Measurements from ENCODE around the gene FXYD2. TPM values are rescaled to one million over a fixed set of nuclear protein-coding genes. Genes with fewer than 3 reads are reported as not detected.

The FXYD2 gene
- total and polyA plus RNA-seq, 10 of the 15 experiments (the other 5 are each of a cell fraction or from before 2014, with no cell fraction given): 1.2 to 4.5 (median 2.4) TPM

- no TSS peak for BruUV-seq (replicated peaks)
- Histone ChIP-seq H2AFZ (ENCODE audit: control insufficient read depth, low read depth, low read length) (no peak overlapping the region), H3K27ac (ENCODE audit: control insufficient read depth, insufficient read depth) (no peak overlapping the region), H3K36me3 (ENCODE audit: control insufficient read depth in 2 of 2, insufficient read depth in 2 of 2, low read length in 1 of 2) (no peaks in the 10 kb centered on the region), H3K4me1 (ENCODE audit: control insufficient read depth, insufficient read depth, low read length) (peaks cover 11% of the 10 kb centered on the region), H3K4me2 (ENCODE audit: control insufficient read depth, insufficient read depth) (no peak overlapping the region), H3K27me3 (replicated peaks in 1 of 2; ENCODE audit: control insufficient read depth in 2 of 2, insufficient read depth in 2 of 2, low read length in 1 of 2) (no peaks in the 10 kb centered on the region), H4K20me1 (ENCODE audit: control insufficient read depth, insufficient read depth) (no peaks in the 10 kb centered on the region), H3K79me2 (ENCODE audit: control insufficient read depth, insufficient read depth, low read length) (no peaks in the 10 kb centered on the region), H3K4me3 (no peak overlapping the region), H3K9ac (ENCODE audit: control insufficient read depth, insufficient read depth, low read length) (no peak overlapping the region), H3K9me3 (replicated peaks; ENCODE audit: control insufficient read depth, insufficient read depth, low read length) (no peaks in the 10 kb centered on the region)
- RAD21 ChIA-PET (ENCODE audit: unreplicated experiment): interaction anchor here (0.6 to 22.6 kb wide), 4 partner anchors 13 to 223 kb away, joined by 3 to 393 read pairs (median 26); no protein-coding TSS in a partner anchor
- TF ChIP-seq E4F1 (IDR thresholded peaks at IDR 0.05; ENCODE audit: borderline replicate concordance, partially characterized antibody) (no peak), ZBTB4 (CRISPR knock-in tag; IDR thresholded peaks at IDR 0.05) (no peak), MLLT1 (IDR thresholded peaks at IDR 0.05) (0 out of 2 replicates have a peak, but pooled peaks have one; percentile 29)
- no peak for FAIRE-seq
- CTCF ChIA-PET: interaction anchor here (0.7 to 6.1 kb wide), 4 partner anchors 12 to 116 kb away, joined by 3 to 48 read pairs (median 12); no protein-coding TSS in a partner anchor
- SMC1A ChIA-PET (ENCODE audit: uncharacterized antibody, unreplicated experiment): interaction anchor here (0.6 to 9.6 kb wide), 3 partner anchors 12 to 223 kb away, joined by 3 to 98 read pairs (median 3); no protein-coding TSS in a partner anchor
- in situ Hi-C loops (cut with MboI): no loop called here
- POLR2A ChIA-PET: interaction anchor here (0.7 to 1.3 kb wide), 2 partner anchors 115 to 117 kb away, joined by 3 to 5 read pairs; no protein-coding TSS in a partner anchor
- 89% methylated on average over 14 of the region's 14 CpGs for WGBS (ENCODE audit: insufficient coverage, insufficient replicate concordance, low lambda C conversion rate, missing lambda C conversion rate)
- intact Hi-C loops (cut with micrococcal nuclease; ENCODE audit: unreplicated experiment): no loop called here
- ATAC-seq: no peak
- no peak for DNase-seq (ENCODE audit: low read depth, low spot score)
These were observed 5.5 kb upstream of the FXYD2 start for GRCh38 chr11:117830072-117830471.
